Fibroblast of skin of scalp (primary cell): ENCODE measurements around the gene ZSCAN30.
A peak's percentile ranks its signal among the peaks of the same experiment; 100 is the strongest.

Experiments used
- DNase-seq: peaks from one replicate; pipeline ENCODE4 v3.0.0-alpha.2; 2013

The ZSCAN30 gene

DNA sequence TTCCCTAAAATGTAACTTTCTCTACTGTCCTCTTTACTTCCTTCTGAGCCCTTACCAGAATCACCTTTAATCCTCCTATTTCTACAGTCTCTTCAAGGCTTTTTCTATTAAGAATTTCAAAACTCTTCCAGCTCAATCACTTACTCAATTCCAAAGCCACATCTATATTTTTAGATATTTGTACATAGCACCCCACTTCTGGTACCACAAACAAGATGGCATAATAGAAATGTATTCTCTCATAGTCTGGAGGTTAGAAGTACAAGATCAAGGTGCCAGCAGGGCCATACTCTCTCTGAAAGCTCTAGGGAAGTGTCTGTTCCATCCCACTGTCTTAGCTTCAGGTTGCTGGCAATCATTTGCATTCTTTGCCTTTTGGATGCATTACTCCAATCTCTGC, 11.1 kb downstream of the ZSCAN30 start:
- DNase-seq = no peak

GRCh38 chr18:35278085-35278484, 11.9 kb downstream of the ZSCAN30 start:
- no peak for DNase-seq

DNA sequence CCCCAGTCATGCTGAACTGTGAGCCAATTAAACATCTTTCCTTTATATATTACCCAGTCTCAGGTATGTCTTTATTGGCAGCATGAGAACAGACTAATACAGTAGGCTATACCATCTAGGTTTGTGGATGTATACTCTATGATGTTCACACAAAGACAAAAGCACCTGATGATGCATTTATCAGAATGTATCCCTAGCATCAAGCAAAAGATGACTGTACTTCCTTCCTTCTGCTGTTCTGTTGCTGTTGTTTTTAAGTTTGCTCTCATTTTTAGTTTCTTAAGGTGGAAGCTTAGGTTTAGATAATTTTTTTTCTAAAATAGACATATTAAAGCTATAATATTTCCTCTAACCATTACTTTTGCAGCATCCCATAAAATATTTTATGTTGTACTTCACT, 12.4 kb downstream of the ZSCAN30 start:
- DNase-seq = no peak

DNA sequence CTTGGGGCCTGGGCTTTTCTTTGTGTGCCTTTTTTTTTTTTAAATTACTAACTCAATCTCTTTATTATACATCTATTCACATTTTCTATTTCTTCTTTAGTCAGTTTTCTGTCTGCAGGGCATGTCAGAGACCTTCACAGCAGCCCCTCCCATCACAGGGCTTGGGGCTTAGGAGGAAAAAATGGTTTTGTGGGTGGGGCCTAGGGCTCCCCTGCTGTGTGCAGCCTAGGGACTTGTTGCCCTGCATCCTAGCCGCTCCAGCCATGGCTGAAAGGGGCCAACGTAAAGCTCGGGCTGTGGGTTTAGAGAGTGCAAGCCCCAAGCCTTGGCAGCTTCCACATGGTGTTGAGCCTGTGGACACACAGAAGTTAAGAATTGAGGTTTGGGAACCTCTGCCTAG, 13.8 kb downstream of the ZSCAN30 start:
- no peak for DNase-seq

DNA sequence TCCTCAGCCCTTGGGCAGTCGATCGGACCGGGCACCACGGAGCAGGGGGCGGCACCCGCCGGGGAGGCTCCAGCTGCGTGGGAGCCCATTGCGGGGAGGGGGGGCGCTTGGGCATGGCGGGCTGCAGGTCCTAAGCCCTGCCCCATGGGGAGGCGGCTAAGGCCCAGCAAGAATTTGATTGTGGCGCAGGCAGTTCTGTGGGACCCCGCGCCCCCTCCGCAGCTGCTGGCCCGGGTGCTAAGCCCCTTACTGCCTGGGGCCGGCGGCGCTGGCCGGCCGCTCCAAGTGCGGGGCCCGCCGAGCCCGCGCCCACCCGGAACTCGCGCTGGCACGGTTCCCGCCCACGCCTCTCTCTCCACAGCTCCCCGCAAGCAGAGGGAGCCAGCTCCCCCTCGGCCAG, 18.4 kb downstream of the ZSCAN30 start:
- DNase-seq = no peak

DNA sequence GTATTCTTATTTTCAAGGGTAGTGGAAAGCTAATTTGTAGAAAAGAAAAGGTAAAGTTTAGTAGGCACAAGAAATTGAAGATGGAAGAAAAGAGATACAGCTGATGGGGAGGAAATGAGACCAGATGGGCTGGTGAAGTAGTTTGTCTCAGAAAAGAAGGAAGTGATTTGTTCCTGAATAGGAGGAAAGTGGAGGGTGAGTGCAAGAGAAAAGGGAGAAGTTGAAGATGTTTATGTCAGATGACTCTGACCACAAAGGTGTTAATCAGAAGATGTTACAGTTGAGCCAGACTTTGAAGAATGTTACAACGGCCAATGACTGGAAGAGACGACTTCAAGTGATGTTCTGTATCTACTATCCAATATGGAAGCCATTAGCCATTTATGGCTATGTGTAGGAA, 21.2 kb downstream of the ZSCAN30 start:
- no peak for DNase-seq

DNA sequence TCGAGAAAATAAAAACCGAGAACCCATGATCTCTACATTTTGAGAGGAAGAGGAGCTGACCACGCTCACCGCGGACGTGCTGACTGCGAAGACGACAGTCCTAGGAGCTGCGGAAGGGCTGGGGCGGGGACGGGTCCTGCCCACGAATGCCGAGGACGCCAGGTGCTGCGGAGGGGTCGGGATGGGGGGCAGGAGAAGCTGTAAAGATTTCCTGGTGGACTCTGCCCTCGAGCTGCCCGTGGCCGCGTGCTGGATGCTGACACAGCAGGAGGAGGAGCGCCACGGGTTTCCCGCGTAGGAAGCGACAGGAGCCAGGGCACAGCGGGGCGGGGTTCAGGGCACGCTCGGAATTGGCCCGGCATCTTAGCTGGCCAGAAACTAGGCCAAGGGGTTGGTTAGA, 22.2 kb downstream of the ZSCAN30 start:
- DNase-seq = peak; percentile 2

DNA sequence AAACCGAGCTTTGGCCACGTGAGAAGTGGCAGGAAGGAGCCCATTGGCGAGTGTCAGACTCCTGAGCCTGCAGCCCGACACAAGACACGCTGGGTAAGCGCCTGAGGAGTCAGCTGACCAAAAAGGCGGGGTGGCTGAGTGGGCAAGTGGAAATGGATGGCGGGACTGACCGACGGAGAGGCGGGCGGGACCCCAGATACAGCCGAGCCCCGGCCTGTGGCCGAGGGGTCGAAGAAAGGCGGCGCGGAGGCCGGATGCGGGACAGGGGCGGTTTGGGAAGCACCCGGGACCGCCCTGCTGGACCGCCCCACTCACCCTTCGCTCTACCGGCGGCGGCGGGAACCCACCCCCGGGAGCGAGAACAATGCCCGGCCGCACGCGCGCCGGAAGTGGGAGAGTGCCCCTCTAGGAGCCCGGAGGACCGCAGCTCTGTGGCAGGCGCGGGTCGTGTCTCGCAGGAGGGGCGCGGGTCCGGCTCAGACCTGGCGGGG, 22.8 kb downstream of the ZSCAN30 start:
- DNase-seq = peak; percentile 79

DNA sequence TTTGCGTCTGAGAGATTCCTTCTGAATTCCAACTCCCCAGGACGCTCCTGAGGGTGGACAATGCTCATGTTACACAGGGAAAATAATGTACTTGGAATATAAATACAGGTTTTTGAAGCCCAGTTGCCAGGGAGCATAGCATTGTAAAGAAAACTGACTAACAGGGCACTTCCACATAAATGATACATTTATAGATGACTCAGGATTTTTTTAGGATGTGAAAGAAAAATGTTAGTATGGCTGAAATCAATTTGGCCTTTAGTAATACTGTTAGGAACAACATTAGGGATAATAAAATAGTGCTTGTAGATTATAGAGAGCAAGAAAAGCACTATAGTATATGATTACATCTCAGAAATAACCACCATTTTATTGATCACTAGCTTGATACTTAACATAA, 25.6 kb downstream of the ZSCAN30 start:
- no peak for DNase-seq

GRCh38 chr18:35256947-35257346, 33.1 kb downstream of the ZSCAN30 start:
- DNase-seq = no peak

DNA sequence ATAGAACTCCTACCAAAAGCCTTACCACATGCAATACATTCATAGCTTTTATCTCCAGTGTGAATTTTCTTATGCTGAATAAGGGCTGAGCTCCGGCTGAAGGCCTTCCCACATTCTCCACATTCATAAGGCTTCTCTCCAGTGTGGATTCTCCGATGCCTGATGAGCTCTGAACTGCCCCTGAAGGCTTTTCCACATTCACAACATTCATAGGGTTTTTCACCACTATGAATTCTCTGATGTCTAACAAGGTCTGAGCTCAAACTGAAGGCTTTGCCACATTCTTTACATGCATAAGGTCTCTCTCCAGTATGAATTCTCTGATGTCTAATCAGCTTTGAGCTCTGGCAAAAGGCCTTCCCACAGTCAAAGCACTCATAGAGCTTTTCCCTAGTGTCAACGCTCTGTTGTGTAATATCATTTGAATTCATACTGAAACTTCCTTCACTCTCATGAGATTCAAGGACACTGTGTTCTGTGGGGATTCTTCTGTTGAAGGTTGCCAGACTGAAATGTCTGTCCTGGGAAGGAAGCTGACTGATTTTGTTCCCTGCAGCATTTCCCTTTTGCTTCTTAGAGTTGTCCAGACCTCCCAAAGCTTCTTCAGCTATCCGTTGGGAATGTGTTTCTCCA, 36.3 kb downstream of the ZSCAN30 start:
- no peak for DNase-seq

DNA sequence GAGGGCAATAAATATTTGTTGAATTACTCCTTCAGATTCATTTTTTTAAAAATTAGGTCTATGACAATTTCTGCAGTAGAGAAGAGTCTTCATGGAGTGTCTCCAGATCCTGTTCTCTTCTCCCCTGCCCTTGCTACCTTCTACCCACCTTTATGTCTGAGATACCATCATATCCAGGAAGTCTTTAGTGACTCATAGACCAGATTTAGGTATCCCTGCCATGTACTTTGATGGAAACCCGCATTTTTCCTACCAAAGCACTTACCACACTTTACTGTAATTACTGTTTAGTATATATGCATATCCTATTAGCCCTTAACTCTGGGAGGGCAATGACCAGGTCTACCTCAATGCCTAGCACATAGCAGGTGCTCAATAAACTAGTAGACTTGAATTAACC, 37.6 kb downstream of the ZSCAN30 start:
- no peak for DNase-seq

- DNase-seq = no peak
These were observed 41.6 kb downstream of the ZSCAN30 start for GRCh38 chr18:35248429-35248828.

DNA sequence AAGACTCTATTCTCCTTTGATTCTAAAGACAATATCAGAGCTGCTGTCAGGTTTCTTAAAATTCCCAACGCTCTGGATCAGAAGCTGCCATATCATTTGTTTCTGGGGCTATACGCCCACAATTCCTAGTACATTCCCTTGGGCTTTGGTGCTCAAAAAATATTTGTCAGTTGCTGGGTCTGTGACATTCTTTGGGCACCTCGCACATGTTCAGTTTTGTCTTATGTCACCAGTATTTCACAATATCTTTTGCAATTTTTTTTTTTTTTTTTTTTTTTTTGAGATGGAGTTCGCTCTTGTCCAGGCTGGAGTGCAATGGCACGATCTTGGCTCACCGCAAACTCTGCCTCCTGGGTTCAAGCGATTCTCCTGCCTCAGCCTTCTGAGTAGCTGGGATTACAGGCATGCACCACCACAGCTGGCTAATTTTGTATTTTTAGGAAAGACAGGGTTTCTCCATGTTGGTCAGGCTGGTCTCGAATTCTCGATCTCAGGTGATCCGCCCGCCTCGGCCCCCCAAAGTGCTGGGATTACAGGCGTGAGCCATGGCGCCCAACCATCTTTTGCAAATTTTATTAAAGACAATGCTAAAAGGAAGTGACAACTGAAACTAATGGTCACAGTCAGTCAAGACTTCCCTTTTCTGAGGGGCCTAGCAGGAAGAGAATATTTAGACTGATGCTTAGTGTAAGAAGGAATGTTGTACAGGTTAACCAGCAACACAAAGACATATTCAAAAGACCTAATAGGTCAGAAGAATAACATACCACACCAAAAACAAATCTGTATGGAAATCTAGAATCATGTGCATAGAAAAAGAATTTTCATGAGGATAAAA, 42.4 kb downstream of the ZSCAN30 start:
- DNase-seq = no peak

DNA sequence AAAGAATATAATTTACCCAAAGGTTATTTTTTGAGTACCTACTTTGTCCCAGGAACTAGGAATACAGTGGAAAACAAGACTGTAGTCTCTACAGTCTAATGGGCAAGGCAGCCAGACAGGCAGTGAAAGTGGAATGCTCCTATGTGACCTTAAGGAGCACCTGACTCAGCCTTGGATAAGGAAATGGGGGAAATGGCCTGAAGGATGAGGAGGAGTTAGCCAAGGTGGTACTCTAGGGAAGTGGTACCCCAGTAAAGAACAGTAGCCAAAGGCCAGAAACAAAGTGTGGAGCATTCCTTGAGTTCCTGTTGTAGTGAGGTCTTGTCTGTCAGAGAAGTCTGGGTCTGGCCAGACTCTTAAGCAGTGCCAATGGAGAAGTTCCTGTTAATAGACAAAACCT, 43.2 kb downstream of the ZSCAN30 start:
- no peak for DNase-seq

DNA sequence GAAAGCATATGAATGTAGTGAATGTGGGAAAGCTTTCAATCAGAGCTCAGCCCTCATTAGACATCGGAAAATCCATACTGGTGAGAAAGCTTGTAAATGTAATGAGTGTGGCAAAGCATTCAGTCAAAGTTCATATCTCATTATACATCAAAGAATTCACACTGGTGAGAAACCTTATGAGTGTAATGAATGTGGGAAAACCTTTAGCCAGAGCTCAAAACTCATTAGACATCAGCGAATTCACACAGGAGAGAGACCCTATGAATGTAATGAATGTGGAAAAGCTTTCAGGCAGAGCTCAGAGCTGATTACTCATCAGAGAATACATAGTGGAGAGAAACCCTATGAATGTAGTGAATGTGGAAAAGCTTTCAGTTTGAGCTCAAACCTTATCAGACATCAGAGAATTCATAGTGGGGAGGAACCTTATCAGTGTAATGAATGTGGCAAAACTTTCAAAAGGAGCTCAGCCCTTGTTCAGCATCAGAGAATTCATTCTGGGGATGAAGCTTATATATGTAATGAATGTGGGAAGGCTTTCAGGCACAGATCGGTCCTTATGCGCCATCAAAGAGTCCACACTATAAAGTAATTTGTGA, 44.2 kb downstream of the ZSCAN30 start:
- no peak for DNase-seq

DNA sequence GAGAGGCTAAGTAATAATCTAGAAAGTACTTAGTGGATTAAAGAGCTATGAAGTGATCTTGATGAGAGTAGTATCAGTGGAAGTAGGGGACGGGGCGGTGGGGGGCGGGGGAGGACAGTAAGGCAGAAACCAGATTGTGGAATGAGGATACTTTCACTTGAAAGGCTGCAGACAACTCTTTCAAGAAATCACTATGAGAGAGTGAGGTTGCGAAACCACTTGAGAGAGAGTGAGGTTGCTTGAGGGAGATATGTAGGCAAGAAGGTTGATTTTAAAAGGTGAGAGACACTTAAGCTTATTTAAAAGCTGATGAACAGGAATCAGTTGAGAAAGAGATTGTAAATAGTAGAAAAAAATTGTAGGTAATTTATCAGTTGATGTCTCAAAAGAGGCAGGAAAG, 45.4 kb downstream of the ZSCAN30 start:
- DNase-seq = no peak

GRCh38 chr18:35242426-35242825, 47.6 kb downstream of the ZSCAN30 start:
- no peak for DNase-seq

DNA sequence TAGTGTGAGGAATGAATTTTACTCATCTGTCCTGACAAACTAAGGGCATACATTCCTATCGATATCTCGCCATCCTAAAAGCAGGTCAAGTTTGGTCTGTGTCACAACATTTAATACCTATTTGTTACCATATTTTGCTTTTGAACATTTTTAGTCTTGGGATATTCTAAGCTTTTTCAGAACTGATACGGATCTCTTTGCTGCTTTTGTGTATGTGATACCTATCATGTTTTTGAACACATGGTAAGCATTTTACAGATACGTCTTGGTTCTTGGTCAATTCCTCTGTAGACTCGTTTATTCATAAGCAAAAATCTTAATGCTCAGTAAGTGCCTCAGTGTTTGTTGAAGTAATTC, 48.6 kb downstream of the ZSCAN30 start:
- DNase-seq = no peak

GRCh38 chr18:35240664-35241447, 49.2 kb downstream of the ZSCAN30 start, which contains the start of gene ZNF397:
TSS of gene ZNF397 (plus strand) at chr18:35241034. CDS start at chr18:35242471, 1,437 bp downstream.
- DNase-seq = peak; percentile 97

- DNase-seq = no peak
These were observed 50.7 kb downstream of the ZSCAN30 start for GRCh38 chr18:35239314-35239713.

- peak; percentile 43 for DNase-seq
These were observed 53.3 kb downstream of the ZSCAN30 start for GRCh38 chr18:35236571-35237363.
